HCT116 (cell line): ENCODE measurements around the gene EPB41L4A.

Source experiments
- CEBPB ChIP-seq: IDR thresholded peaks from 2 replicates; pipeline ENCODE4 v1.6.1; 2012; ENCODE audit warnings: low read depth
- EZH2 ChIP-seq: fragments of 200-600 bp; sonication (generic); IDR thresholded peaks from 2 replicates; pipeline ENCODE4 v1.6.1; 2017; ENCODE audit warnings: antibody characterized with exemption, mixed run types
- EZH2phosphoT487 ChIP-seq: fragments of 200-600 bp; IDR thresholded peaks from 2 replicates; pipeline ENCODE4 v1.6.1; 2018; ENCODE audit warnings: antibody characterized with exemption, borderline replicate concordance
- FOSL1 ChIP-seq: IDR thresholded peaks from 2 replicates; pipeline ENCODE4 v1.6.1; 2012; ENCODE audit warnings: low read depth
- POLR2A ChIP-seq: IDR thresholded peaks from 2 replicates; pipeline ENCODE4 v1.7.0; 2011; ENCODE audit warnings: borderline replicate concordance; ENCODE audit not compliant: insufficient read depth, insufficient read length; ENCODE audit errors: extremely low read depth
- SP1 ChIP-seq: IDR thresholded peaks from 2 replicates; pipeline ENCODE4 v1.6.1; 2012; ENCODE audit warnings: low read depth
- TCF7L2 ChIP-seq: IDR thresholded peaks from 2 replicates; pipeline ENCODE4 v1.7.0; 2011; ENCODE audit warnings: borderline replicate concordance, inconsistent platforms; ENCODE audit not compliant: insufficient read depth, insufficient read length; ENCODE audit errors: extremely low read depth
- YY1 ChIP-seq: IDR thresholded peaks from 2 replicates; pipeline ENCODE4 v1.6.1; 2011; ENCODE audit warnings: low read length, low read depth, moderate library complexity, mild to moderate bottlenecking; ENCODE audit not compliant: insufficient replicate concordance; ENCODE audit errors: extremely low read depth
- TF ChIP-seq, protein P1 (sequence below): IDR thresholded peaks from 2 replicates; pipeline ENCODE4 v1.6.1; 2012
- TF ChIP-seq, protein P2 (sequence below), 3 experiments: fragments of 200-600 bp in 1 of 3; sonication (generic) in 1 of 3; IDR thresholded peaks in 2 of 3; conservative IDR thresholded peaks in 1 of 3; 2 replicates each; pipeline ENCODE4 v1.5.1; 2012 to 2017; ENCODE audit warnings: low read depth in 2 of 3, low read length in 2 of 3, antibody characterized with exemption in 1 of 3, borderline replicate concordance in 1 of 3, control low read depth in 1 of 3, mild to moderate bottlenecking in 1 of 3, mixed read lengths in 1 of 3, mixed run types in 1 of 3, moderate library complexity in 1 of 3; ENCODE audit not compliant: insufficient read depth in 1 of 3

DNA sequence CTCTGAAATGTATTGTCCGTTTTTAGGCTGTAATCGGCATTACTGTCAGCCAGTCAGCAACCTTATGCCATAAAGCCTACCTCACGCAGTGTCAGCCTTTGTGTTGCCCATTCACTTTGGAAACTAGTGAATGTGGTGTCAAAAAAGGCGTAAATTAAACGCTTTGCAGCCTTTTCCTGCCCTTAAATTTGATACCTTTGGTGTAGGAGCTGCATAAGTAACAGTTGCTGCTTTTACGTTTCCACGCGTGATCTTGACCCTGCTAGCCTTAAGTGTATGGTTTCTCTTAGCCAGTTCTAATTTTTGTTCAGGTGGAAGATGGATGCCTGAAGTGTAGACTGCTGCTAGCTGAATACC is 257.7 kb downstream of the EPB41L4A start:
- TF ChIP-seq, protein P1, sequence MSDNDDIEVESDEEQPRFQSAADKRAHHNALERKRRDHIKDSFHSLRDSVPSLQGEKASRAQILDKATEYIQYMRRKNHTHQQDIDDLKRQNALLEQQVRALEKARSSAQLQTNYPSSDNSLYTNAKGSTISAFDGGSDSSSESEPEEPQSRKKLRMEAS, result no peak
- TF ChIP-seq, protein P2, sequence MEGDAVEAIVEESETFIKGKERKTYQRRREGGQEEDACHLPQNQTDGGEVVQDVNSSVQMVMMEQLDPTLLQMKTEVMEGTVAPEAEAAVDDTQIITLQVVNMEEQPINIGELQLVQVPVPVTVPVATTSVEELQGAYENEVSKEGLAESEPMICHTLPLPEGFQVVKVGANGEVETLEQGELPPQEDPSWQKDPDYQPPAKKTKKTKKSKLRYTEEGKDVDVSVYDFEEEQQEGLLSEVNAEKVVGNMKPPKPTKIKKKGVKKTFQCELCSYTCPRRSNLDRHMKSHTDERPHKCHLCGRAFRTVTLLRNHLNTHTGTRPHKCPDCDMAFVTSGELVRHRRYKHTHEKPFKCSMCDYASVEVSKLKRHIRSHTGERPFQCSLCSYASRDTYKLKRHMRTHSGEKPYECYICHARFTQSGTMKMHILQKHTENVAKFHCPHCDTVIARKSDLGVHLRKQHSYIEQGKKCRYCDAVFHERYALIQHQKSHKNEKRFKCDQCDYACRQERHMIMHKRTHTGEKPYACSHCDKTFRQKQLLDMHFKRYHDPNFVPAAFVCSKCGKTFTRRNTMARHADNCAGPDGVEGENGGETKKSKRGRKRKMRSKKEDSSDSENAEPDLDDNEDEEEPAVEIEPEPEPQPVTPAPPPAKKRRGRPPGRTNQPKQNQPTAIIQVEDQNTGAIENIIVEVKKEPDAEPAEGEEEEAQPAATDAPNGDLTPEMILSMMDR (IDR thresholded peaks at IDR 0.05 in 2 of 3, conservative IDR thresholded peaks at IDR 0.05 in 1 of 3; ENCODE audit: borderline replicate concordance in 1 of 3, insufficient read depth in 1 of 3, low read depth in 2 of 3, low read length in 2 of 3), result no peak
- TF ChIP-seq EZH2 (no peak), TCF7L2 (no peak), SP1 (no peak), YY1 (no peak), FOSL1 (no peak), POLR2A (no peak), CEBPB (no peak), EZH2phosphoT487 (no peak)
